Measurements from ENCODE around the gene C2CD2. TPM values are rescaled to one million over a fixed set of nuclear protein-coding genes. Genes with fewer than 3 reads are reported as not detected.
"Not testable (repeated sequence)": the region's sequence is repeated elsewhere in the genome, so short reads cannot be mapped to it uniquely, and the experiment has no call there.

C2CD2 gene
- total RNA-seq, 1 experiment from 2014 or later = 21.7 TPM

- DNase-seq (ENCODE audit: low read depth) = no peak
Observed at GRCh38 chr21:41958886-41959563, 5.2 kb upstream of the C2CD2 start.

GRCh38 chr21:41957991-41958766, 4.4 kb upstream of the C2CD2 start:
- DNase-seq (ENCODE audit: low read depth) = peak; percentile 94

- peak; percentile 80 for DNase-seq (ENCODE audit: low read depth)
Observed at GRCh38 chr21:41956926-41957729, 3.3 kb upstream of the C2CD2 start.

- DNase-seq (ENCODE audit: low read depth) = no peak
Observed at GRCh38 chr21:41955516-41955915, 1.7 kb upstream of the C2CD2 start.

- no peak for DNase-seq (ENCODE audit: low read depth)
Observed at GRCh38 chr21:41954654-41955499, 1.1 kb upstream of the C2CD2 start.

- DNase-seq (ENCODE audit: low read depth) = no peak
Observed at GRCh38 chr21:41953249-41953830, 478 bp downstream of the C2CD2 start.

GRCh38 chr21:41952568-41953248, 1.1 kb downstream of the C2CD2 start:
- DNase-seq (ENCODE audit: low read depth) = no peak

GRCh38 chr21:41951876-41952567, 1.8 kb downstream of the C2CD2 start:
- DNase-seq (ENCODE audit: low read depth) = no peak

- no peak for DNase-seq (ENCODE audit: low read depth)
Observed at GRCh38 chr21:41950941-41951351, 2.9 kb downstream of the C2CD2 start.

GRCh38 chr21:41949631-41950030, 4.2 kb downstream of the C2CD2 start:
- not testable (repeated sequence) for DNase-seq (ENCODE audit: low read depth)

- DNase-seq (ENCODE audit: low read depth) = no peak
Observed at GRCh38 chr21:41948901-41949300, 4.9 kb downstream of the C2CD2 start.

GRCh38 chr21:41948078-41948895, 5.5 kb downstream of the C2CD2 start:
- no peak for DNase-seq (ENCODE audit: low read depth)

- DNase-seq (ENCODE audit: low read depth) = no peak
Observed at GRCh38 chr21:41945982-41946381, 7.8 kb downstream of the C2CD2 start.

- no peak for DNase-seq (ENCODE audit: low read depth)
Observed at GRCh38 chr21:41943851-41944250, 10.0 kb downstream of the C2CD2 start.

GRCh38 chr21:41942457-41942856, 11.4 kb downstream of the C2CD2 start:
- no peak for DNase-seq (ENCODE audit: low read depth)

- DNase-seq (ENCODE audit: low read depth) = no peak
Observed at GRCh38 chr21:41941941-41942340, 11.9 kb downstream of the C2CD2 start.

- no peak for DNase-seq (ENCODE audit: low read depth)
Observed at GRCh38 chr21:41940431-41940830, 13.4 kb downstream of the C2CD2 start.

- DNase-seq (ENCODE audit: low read depth) = no peak
Observed at GRCh38 chr21:41939391-41939790, 14.4 kb downstream of the C2CD2 start.

All from HT1080 (cell line).